Femur (tissue), 1 donor: ENCODE data around the gene SGSM1.

Experiments
- DNase-seq: peaks from one replicate; pipeline ENCODE4 v3.0.0-alpha.2; 2017

The SGSM1 gene

DNA sequence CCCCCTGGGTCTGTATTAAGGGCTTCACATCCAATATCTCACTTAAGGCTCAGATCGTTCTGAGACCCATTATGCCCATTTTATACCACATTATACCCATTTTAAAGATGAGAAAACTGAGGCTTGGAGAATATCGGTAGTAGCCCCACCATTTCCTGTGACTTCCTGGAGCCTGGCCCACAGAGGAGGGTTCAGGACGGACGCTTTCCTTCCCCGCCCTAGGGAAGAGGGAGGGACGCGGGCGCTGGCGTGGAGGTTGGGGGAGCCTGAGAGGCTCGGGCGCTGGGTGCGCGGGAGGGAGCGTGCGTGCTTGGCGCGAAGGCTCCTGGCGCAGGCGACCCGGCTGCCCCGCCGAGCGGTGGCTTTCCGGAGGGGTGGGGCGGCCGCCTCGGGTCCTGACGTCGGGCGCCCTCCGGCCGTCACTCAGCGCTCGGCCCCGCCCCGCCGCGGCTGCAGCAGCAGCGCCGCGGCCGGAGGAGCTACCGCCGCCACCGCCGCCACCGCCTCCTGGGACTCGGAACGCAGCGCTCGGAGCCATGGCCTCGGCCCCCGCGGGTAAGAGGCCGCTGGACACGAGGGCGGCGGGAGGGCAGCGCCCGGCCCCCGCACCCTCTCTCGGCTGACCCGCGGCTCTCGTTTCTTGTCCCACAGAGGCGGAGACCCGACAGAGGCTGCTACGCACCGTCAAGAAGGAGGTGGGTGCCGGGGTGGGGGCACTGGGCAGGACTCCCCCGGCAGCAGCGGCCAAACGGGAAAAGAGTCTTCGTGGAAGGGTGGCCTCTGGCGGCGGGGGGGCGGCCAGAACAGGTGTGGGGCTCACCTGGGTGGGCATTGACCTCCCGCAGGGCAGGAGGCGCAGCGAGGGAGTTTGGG, at the start of gene SGSM1:
Gene SGSM1 (plus strand): TSS at position 422 of the 873 bp plus-strand sequence. CDS start 115 bp downstream, at position 537.
- DNase-seq = peak; percentile 70

GRCh38 chr22:24758164-24758799, 47.7 kb upstream of the SGSM1 start:
- peak; percentile 56 for DNase-seq

DNA sequence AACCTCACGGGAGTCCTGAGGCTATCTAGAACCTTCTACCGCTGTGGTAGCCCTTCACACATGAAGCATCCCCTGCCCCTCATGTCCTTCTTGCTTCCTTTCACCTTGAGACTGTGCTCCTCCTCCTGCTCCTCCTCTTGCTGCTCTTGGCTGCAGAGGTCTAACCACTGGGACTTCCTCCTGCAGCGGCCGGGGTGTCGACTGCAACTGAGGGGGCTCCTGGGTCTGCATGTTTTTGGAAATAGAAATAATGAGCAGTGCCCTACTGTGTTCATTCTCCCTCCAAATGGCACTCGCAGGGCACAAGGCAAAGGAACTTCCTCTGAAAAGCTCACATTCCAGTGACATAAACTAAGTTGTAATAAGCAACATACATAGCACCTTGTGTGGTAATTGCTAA, 46.2 kb upstream of the SGSM1 start:
- DNase-seq = no peak

GRCh38 chr22:24760708-24761306, 45.2 kb upstream of the SGSM1 start:
- no peak for DNase-seq

- DNase-seq = no peak
Observed at GRCh38 chr22:24761888-24762675, 43.9 kb upstream of the SGSM1 start.

DNA sequence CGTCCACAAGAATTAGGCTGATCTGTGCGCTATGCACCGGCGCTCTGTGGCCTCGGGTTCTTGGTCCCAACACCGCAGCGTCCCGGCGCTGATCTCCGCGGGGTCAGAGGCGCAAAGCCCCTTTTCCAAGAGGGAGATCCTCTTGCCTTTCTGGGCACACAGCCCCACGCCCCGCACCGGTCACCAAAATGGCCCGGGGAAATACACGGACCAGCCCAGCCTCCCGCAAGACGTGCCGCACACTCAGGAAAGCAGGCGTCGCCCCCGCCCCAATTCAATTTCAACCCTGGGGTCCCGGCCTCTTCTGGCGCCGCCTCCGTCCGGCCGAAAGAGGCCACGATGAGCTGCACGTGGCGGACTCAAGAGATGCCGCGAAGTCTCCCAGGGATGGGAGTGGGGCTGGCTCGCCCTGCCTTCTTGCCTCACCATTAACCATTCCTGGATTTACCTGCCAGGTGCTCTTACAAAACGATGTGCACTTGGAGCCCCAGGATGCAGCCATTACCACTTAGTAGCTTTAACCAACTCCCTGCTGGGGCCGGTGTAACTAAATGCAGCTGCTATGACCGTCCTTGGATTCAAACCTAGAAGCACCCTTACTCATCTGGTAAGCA, 42.0 kb upstream of the SGSM1 start:
- DNase-seq = no peak

- no peak for DNase-seq
Observed at GRCh38 chr22:24765166-24765565, 40.8 kb upstream of the SGSM1 start.

- DNase-seq = peak; percentile 69
Observed at GRCh38 chr22:24768537-24769374, 37.3 kb upstream of the SGSM1 start.

DNA sequence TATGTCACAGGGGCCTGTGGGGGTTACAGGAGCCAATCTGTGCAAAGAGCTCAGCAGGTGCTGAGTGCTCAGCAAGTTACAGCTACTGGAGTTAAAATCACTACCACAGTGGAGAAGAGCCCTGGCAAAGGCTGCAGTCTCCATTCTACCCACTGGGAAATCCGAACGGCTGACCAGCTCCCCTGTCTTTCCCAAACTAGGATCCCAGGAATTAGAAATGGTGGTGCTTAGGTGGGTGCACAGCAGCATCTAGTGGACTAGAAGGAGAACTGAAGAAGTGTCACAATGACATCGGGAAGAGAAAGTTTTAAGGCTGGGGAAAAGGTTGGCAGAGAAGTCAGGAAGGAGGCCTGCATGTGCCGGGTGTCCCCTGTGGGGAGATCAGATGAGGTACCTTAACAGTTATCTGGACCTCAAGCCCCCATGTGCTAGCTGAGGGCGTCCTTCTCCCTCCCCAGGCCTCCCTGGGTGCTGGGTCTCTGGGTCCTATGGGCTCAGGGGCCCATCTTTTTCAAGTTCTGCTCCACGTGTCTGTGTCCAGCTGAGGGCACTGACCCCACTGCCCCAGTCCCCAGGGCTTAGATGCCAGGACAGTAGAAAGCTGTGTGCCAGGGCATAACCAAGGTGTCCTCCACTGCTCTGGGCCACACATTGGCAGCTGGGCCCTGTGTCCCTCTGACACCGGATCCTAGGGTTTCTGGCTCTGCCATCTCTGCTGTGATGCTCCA, 33.4 kb upstream of the SGSM1 start:
- DNase-seq = no peak

DNA sequence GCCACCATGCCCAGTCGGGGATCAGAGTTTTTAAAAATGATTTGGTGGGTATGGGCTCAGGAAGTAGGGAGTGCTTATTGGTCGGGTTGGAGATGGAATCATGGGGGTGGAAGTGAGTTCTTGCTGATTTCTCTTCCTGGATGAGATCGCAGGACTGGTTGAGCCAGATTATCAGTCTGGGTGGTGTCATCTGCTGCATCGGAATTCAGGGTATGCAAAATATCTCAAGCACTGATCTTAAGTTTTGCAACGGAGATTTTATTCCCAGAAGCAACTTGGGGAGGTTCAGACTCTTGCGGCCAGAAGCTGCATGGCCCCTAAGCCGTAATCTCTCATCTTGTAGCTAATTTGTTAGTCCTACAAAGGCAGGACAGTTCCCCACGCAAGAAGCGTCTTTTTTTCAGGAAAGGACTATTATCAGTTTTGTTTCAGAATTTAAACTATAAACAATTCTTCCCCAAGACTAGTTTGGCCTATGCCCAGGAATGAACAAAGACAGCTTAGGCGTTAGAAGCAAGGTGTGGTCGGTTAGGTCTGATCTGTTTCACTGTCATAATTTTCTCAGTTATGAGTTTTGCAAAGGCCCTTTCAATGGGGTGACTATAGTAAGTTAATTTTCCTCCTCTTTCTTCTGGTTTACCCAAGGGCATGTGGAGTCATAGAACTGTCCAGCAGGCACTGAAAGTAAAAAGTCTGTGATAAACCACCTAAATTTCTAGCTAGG, 30.1 kb upstream of the SGSM1 start:
- no peak for DNase-seq

- no peak for DNase-seq
Observed at GRCh38 chr22:24776525-24776924, 29.5 kb upstream of the SGSM1 start.

GRCh38 chr22:24789516-24789915, 16.5 kb upstream of the SGSM1 start:
- DNase-seq = no peak

DNA sequence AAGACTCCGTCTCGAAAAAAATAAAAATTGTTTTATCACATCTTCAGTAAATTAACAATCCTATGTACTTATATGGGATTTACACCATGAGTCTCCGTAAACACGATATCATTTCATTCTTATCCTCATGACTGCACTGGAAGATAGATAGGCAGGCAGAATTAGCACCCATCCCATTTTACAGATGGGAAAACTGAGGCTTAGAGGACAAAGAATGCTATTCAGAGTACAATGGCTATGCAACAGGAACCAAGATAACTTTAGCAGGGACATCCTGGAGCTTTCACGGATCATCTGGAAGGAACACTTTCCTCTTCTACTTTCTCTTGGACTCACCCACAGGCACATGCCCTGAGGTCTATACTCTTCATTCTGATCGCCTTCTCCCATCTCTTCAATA, 14.6 kb upstream of the SGSM1 start:
- DNase-seq = no peak

- no peak for DNase-seq
Observed at GRCh38 chr22:24796056-24796455, 10.0 kb upstream of the SGSM1 start.

DNA sequence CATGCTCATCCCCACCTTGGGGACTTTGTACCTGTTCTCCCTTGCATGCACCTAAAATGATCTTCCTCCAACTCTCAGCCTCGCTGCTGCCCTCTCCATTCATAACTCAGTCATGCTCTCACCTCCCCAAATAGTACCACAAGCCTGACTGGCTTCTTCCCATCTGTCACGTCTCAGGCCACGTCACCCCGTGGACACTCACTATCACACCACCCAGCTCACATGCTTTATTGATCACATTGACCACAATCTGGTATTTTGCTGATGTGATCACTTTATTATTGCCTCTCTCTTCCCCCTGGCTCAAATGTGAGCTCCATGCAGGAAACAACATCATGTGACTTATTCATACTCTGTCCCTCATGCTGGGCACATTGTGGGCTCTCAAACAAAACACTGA, 9.2 kb upstream of the SGSM1 start:
- no peak for DNase-seq

DNA sequence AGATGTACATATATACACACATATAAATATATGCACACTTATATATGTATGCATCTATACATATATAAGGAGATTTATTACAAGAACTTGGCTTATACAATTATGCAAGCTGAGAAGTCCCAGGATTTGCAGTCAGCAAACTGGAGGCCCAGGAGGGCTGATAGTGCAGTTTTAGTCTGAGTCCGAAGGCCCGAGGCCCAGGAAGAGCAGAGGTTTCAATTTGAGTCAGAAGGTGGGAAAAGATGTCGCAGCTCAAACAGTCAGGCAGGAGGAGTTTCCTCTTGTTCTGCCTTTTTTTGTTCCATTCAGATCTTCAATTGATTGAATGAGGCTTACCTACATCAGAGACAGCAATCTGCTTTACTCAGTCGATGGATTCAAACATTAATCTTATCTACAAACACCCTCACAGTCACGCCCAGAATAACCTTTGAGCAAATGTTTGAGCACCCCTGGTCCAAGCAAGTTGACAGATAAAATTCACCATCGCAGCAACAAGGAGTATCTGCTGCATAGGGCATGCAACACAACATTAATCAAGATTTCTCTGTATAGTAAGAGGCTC, 4.0 kb upstream of the SGSM1 start:
- no peak for DNase-seq

DNA sequence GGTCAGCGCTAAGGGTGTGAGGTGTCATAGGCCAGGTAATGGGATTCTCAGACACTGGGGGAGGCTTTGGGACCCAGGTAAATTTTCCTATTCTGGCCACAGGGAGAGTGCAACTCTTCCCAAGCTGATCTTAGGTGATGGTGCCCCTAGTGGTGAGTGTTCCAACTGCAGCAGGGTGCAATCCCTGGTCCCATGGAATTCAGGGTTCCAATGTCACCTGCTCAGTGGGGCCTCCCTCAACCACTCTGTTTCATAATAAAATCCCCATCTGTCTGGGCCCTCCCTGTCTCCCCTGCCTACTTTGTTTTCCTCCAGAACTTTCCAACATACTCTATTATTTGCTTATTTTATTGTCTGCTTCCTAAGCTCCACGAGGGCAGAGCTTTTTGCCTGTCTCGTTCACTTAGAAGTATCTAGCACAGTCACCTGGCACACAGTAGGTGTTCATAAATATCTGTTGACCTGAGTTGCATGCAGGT, 2.9 kb upstream of the SGSM1 start:
- no peak for DNase-seq

GRCh38 chr22:24806663-24807001, 621 bp downstream of the SGSM1 start:
- no peak for DNase-seq

GRCh38 chr22:24807284-24807950, 1.4 kb downstream of the SGSM1 start:
- DNase-seq = no peak
